Measurements from ENCODE around the gene SAP25.
"Not testable (repeated sequence)": the region's sequence is repeated elsewhere in the genome, so short reads cannot be mapped to it uniquely, and the experiment has no call there.

DNA sequence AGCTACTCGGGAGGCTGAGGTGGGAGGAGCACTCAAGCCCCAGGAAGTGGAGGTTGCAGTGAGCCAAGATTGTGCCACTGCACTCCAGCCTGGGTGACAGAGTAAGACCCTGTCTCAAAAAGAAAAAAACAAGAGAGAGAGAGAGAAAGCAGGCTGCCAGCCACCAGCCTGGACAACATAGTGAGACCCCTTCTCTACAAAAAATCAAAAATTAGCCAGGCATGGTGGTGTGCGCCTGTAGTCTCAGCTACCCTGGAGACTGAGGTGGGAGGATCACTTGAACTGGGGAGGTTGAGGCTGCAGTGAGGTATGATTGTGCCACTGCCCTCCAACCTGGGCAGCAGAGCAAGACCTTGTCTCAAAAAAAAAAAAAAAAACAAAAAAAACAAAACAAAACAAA lies 37.0 kb downstream of the SAP25 start:
- not testable (repeated sequence) for TF ChIP-seq POLR2AphosphoS5, POLR2A (IDR thresholded peaks at IDR 0.05; ENCODE audit: low read depth, low read length)
